Nephron (organoid): ENCODE results near the gene POMGNT2.

Experiments
- H3K27ac Mint-ChIP-seq, 3 experiments: 2 replicates each; pipeline ENCODE4 v1.8.0; 2020; ENCODE audit warnings: mixed read lengths in 3 of 3, mild to moderate bottlenecking in 2 of 3, moderate library complexity in 1 of 3
- H3K27me3 Mint-ChIP-seq: 2 replicates; pipeline ENCODE4 v1.8.0; 2021; ENCODE audit warnings: low read depth, mild to moderate bottlenecking, moderate library complexity, mixed read lengths
- H3K36me3 Mint-ChIP-seq: 2 replicates; pipeline ENCODE4 v1.8.0; 2020; ENCODE audit warnings: low read depth, mixed read lengths
- H3K4me1 Mint-ChIP-seq: 2 replicates; pipeline ENCODE4 v1.8.0; 2020; ENCODE audit warnings: mixed read lengths
- H3K4me3 Mint-ChIP-seq, 3 experiments: 2 replicates each; pipeline ENCODE4 v1.8.0; 2020; ENCODE audit warnings: mild to moderate bottlenecking in 3 of 3, mixed read lengths in 3 of 3, moderate library complexity in 2 of 3
- H3K9me3 Mint-ChIP-seq: 2 replicates; pipeline ENCODE4 v1.8.0; 2020; ENCODE audit warnings: mixed read lengths
- TF ChIP-seq, protein P1 (sequence below), 3 experiments: fragments of 200-600 bp; sonication (generic); IDR thresholded peaks; one replicate each; pipeline ENCODE4 v1.5.0; 2021; ENCODE audit warnings: antibody characterized with exemption in 3 of 3; ENCODE audit not compliant: unreplicated experiment in 3 of 3

POMGNT2 gene

DNA sequence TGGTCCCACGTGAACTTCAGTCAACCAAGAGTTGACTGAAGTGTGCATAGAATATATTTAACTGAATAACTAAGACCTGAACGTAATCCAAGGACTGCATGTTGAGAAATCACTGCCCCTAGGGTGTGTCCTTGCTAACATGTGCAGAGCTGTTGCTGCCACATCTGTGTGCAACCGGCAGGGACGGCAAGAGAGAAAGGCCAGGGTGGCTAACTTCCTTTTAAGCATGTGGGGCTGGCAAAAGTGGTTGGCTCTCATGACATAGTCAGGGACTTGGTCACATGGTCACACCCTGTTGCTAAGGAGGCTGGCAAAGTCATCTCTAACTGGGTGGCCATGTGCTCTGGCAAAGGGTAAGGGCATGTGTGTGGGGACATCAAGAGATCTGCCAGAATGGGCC is 74.4 kb downstream of the POMGNT2 start:
- H3K36me3 Mint-ChIP-seq, result no peaks in the 10 kb centered on the region
- TF ChIP-seq, protein P1, sequence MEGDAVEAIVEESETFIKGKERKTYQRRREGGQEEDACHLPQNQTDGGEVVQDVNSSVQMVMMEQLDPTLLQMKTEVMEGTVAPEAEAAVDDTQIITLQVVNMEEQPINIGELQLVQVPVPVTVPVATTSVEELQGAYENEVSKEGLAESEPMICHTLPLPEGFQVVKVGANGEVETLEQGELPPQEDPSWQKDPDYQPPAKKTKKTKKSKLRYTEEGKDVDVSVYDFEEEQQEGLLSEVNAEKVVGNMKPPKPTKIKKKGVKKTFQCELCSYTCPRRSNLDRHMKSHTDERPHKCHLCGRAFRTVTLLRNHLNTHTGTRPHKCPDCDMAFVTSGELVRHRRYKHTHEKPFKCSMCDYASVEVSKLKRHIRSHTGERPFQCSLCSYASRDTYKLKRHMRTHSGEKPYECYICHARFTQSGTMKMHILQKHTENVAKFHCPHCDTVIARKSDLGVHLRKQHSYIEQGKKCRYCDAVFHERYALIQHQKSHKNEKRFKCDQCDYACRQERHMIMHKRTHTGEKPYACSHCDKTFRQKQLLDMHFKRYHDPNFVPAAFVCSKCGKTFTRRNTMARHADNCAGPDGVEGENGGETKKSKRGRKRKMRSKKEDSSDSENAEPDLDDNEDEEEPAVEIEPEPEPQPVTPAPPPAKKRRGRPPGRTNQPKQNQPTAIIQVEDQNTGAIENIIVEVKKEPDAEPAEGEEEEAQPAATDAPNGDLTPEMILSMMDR (IDR thresholded peaks at IDR 0.05; ENCODE audit: unreplicated experiment in 3 of 3), result no peak
- H3K27ac Mint-ChIP-seq, result no peak overlapping the region
- peaks cover 15% of the 10 kb centered on the region for H3K4me1 Mint-ChIP-seq
- no peaks in the 10 kb centered on the region for H3K9me3 Mint-ChIP-seq
- no peak overlapping the region for H3K4me3 Mint-ChIP-seq
- peaks cover 8% of the 10 kb centered on the region for H3K27me3 Mint-ChIP-seq

DNA sequence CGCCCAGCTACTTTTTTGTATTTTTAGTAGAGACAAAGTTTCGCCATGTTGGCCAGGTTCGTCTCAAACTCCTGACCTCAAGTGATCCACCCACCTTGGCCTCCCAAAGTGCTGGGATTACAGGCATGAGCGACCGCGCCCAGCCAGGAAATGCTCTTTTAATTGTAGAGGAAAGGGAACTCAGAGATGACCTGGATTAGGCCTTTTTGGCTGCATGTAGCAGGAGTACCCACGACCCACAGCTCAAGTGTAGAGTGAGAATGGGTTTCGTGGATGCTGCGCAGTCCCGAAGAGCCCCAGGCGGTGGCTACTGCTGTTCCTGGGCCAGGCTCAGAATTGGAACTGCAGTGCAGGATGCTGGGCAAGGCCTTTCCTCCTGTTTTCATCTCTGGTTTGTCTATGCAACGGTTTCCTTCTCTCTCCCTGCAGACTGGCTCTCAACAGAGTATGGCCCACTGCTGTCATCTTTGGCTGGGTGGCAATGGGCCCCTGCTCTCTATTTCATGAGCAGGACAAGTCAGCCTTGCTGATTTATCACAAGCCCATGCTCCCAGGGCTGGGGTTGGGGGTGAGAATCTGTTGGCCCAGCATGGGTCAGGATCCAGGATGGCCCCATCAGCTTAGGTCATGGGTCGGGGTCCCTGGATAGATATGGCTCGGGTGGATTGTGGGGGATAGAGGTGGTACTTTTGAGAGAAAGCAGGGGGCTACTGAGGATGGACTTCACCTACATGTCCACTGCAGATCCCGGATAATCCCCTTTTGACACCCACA is 75.5 kb downstream of the POMGNT2 start:
- Mint-ChIP-seq H3K27ac (no peak overlapping the region), H3K27me3 (peaks cover 8% of the 10 kb centered on the region), H3K4me1 (peaks cover 10% of the 10 kb centered on the region), H3K4me3 (no peak overlapping the region), H3K9me3 (no peaks in the 10 kb centered on the region), H3K36me3 (no peaks in the 10 kb centered on the region)
- TF ChIP-seq, protein P1 (IDR thresholded peaks at IDR 0.05; ENCODE audit: unreplicated experiment in 3 of 3), result no peak
